GM12865 (cell line): ENCODE measurements around the gene MTA3.

Experiments
- DNase-seq: peaks from one replicate; pipeline ENCODE4 v3.0.0; 2010; ENCODE audit warnings: low read depth
- H3K4me3 ChIP-seq: 2 replicates; pipeline ENCODE4 v1.5.1; 2011; ENCODE audit warnings: mild to moderate bottlenecking, low read depth, low read length, control low read depth
- CTCF ChIP-seq: IDR thresholded peaks from 2 replicates; pipeline ENCODE4 v1.5.1; 2011; ENCODE audit warnings: low read length, control low read depth, low read depth, inconsistent platforms; ENCODE audit not compliant: insufficient read depth; ENCODE audit errors: missing control alignments

Gene MTA3

GRCh38 chr2:42568401-42569115 lies at the start of gene MTA3:
Gene MTA3, plus strand, starts transcription at chr2:42568632. Its CDS starts 114 bp downstream, at chr2:42568746.
- DNase-seq = peak; percentile 64

GRCh38 chr2:42519624-42520023 lies 48.8 kb upstream of the MTA3 start:
- no peak for TF ChIP-seq CTCF
- no peak overlapping the region for H3K4me3 ChIP-seq
- DNase-seq = no peak

More at GRCh38 chr2:42568401-42569115, at the start of gene MTA3:
- TF ChIP-seq CTCF = no peak
- H3K4me3 ChIP-seq = peak within 1 kb of the TSS; percentile 53

- no peak overlapping the region for H3K4me3 ChIP-seq
- no peak for TF ChIP-seq CTCF
- no peak for DNase-seq
Observed at GRCh38 chr2:42522035-42522434, 46.4 kb upstream of the MTA3 start.

- DNase-seq = no peak
- TF ChIP-seq CTCF = no peak
- H3K4me3 ChIP-seq = no peak overlapping the region
Observed at GRCh38 chr2:42523341-42523740, 45.1 kb upstream of the MTA3 start.

- TF ChIP-seq CTCF = no peak
- no peak overlapping the region for H3K4me3 ChIP-seq
- DNase-seq = no peak
Observed at GRCh38 chr2:42532397-42532796, 36.0 kb upstream of the MTA3 start.

- no peak overlapping the region for H3K4me3 ChIP-seq
- TF ChIP-seq CTCF = no peak
Observed at GRCh38 chr2:42537493-42537892, 30.9 kb upstream of the MTA3 start.

GRCh38 chr2:42542871-42543270 lies 25.6 kb upstream of the MTA3 start:
- DNase-seq = no peak
- no peak overlapping the region for H3K4me3 ChIP-seq
- TF ChIP-seq CTCF = no peak

More at GRCh38 chr2:42537493-42537892, 30.9 kb upstream of the MTA3 start:
- DNase-seq = no peak
